ENCODE data around the gene NFATC2.

Gene NFATC2

DNA sequence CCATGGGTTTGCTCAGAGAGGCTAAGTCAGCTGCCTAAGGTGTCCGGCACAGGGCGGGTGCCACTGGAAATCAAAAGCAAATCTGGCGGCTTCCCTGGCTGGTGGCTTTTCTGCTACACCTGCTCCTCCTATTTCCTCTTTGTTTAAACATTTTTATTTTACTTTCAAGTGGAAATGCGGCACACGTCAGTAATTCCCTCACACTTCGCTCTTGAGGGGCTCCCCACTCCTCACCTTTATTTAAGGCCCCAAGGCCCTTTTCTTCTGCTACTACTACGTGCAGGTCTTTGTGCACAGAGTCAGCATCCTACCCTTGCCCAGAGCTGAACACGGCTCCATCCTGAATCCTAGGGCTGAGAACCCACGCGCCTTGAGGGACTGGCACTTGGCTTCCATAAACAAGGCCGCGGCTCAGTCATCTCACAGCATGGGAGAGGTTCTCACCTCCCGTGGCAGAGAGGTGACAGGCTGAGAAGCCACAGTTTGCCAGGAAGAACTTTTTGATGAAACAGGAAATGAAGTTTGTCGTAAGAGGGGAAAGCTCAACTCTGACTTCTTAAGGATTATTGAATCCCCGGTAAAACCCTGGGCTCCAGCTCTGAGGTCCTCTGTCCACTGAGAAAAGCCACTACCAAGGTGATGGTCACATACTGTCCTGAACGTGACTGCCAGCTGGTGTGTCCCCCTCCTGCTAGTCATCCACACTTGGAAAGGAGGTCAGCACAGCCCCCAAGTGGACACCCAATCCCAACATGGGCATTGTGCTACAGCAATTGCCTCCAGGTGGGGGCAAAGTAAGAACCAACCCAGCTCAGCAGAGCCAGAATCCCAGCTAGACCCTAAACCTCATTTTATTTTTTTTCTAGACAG is 48.0 kb downstream of the NFATC2 start:
- H3K4me3 ChIP-seq (ENCODE audit: low read depth, low read length) = no peak overlapping the region
- TF ChIP-seq CTCF (IDR thresholded peaks at IDR 0.05; ENCODE audit: borderline replicate concordance, insufficient read depth, low read depth, low read length) = no peak

DNA sequence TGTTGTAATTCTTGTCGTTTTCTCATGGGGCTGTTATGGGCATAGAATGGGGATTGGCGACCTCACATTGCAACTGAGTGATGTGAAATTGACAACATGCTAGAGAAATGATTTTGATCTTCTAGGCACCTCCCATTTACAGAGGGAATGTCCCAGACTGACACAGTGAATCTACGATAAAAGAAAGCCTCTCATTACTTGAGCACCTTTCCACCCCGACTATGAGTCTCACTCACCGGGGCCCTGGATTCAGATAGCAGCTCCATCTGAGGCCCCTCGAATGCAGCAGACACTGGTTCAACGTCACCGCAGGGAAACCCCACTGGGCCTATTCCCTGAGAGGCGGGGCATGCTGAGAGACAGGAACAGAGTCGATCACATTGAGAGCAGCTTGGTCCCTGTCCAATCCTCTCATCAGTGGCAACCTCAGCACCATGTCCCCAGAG is 49.1 kb downstream of the NFATC2 start:
- TF ChIP-seq CTCF (IDR thresholded peaks at IDR 0.05; ENCODE audit: borderline replicate concordance, insufficient read depth, low read depth, low read length) = no peak

GRCh38 chr20:51492167-51493092 is 50.1 kb downstream of the NFATC2 start:
- no peak overlapping the region for H3K4me3 ChIP-seq (ENCODE audit: low read depth, low read length)
- no peak for TF ChIP-seq CTCF (IDR thresholded peaks at IDR 0.05; ENCODE audit: borderline replicate concordance, insufficient read depth, low read depth, low read length)

More for the DNA sequence above, 49.1 kb downstream of the NFATC2 start:
- H3K4me3 ChIP-seq (ENCODE audit: low read depth, low read length) = no peak overlapping the region

DNA sequence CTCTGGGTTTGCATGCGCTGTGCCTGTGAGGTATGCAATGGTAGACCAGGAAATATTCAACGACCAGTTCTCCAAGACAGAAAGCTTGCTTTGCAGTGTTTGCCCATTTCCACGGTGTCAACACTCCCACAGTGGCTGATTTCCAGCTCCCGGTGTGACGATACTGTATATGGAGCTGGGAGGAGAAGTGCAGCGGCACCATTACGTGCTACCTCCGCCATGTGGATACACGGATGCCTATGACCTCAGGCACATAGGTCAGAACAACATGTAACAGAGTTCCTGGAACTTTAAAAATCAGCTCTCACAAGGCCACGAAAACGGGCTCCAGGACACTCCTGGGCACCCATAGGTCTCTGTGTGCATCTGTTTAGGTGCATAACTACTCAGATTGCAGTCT is 51.1 kb downstream of the NFATC2 start:
- no peak overlapping the region for H3K4me3 ChIP-seq (ENCODE audit: low read depth, low read length)
- no peak for TF ChIP-seq CTCF (IDR thresholded peaks at IDR 0.05; ENCODE audit: borderline replicate concordance, insufficient read depth, low read depth, low read length)

- no peak overlapping the region for H3K4me3 ChIP-seq (ENCODE audit: low read depth, low read length)
- TF ChIP-seq CTCF (IDR thresholded peaks at IDR 0.05; ENCODE audit: borderline replicate concordance, insufficient read depth, low read depth, low read length) = no peak
These were observed 51.9 kb downstream of the NFATC2 start for GRCh38 chr20:51490635-51491034.

DNA sequence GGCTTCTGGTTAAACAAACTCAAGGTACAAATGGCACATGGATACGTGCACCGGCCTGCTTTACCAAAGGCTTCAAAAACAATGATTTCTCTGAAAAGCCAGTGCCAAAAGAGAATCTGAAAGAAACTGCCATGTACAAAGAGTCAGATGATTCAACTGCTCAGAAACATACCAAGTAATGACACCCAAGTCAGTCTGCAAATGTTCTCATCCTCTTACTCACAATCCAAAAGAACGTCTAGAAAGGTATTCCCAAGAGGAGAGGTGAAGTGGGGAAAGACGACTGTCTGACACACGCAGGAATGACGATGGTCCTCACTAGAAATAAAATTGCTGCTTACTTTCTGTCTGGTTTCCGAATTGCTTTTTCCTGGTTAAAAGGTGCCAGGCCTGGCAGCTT is 52.9 kb downstream of the NFATC2 start:
- H3K4me3 ChIP-seq (ENCODE audit: low read depth, low read length) = no peak overlapping the region
- no peak for TF ChIP-seq CTCF (IDR thresholded peaks at IDR 0.05; ENCODE audit: borderline replicate concordance, insufficient read depth, low read depth, low read length)

Data from GM12875 (cell line).